H1 (cell line): ENCODE results near the gene GALNTL6. TPM values are rescaled to one million over a fixed set of nuclear protein-coding genes. Genes with fewer than 3 reads are reported as not detected.

Source experiments
- CTCF ChIA-PET: fragments of 300-600 bp; sonication (Branson Sonifier 250); formaldehyde crosslinking; loops from one replicate; lab custom pipeline; 2021; ENCODE audit not compliant: partially characterized antibody; lab: Charles Lee
- POLR2A ChIA-PET: fragments of 300-600 bp; sonication (Branson Sonifier 250); formaldehyde crosslinking; loops from one replicate; lab custom pipeline; 2021; ENCODE audit warnings: inconsistent platforms; ENCODE audit not compliant: partially characterized antibody; lab: Charles Lee
- DNase-seq, 2 experiments: peaks; one replicate each; pipeline versions ENCODE4 v3.0.0 to v3.0.0-alpha.2; 2010 to 2022; ENCODE audit warnings: low spot score in 2 of 2, low read depth in 1 of 2, mixed read lengths in 1 of 2
- FAIRE-seq: peaks from 2 replicates; lab custom pipeline; 2011; peaks lifted over from hg19 to GRCh38; lab: Jason Lieb, UNC
- H2AFZ ChIP-seq: 2 replicates; pipeline ENCODE4 v1.8.1; 2012; ENCODE audit warnings: low read length, inconsistent platforms
- H2AK5ac ChIP-seq: 2 replicates; pipeline ENCODE4 v1.6.1; 2013; ENCODE audit warnings: low read depth, low read length
- H2BK120ac ChIP-seq: replicated peaks from 2 replicates; pipeline ENCODE3; 2013; ENCODE audit warnings: low read depth, low read length, inconsistent platforms
- H2BK12ac ChIP-seq: 2 replicates; pipeline ENCODE4 v1.6.1; 2013; ENCODE audit warnings: low read depth, low read length
- H2BK15ac ChIP-seq: 2 replicates; pipeline ENCODE4 v1.6.1; 2013; ENCODE audit warnings: low read length
- H2BK20ac ChIP-seq: 2 replicates; pipeline ENCODE4 v1.6.1; 2013; ENCODE audit warnings: low read length
- H2BK5ac ChIP-seq: 2 replicates; pipeline ENCODE4 v1.6.1; 2013; ENCODE audit warnings: low read depth, low read length
- H3K14ac ChIP-seq: 2 replicates; pipeline ENCODE4 v1.6.1; 2013; ENCODE audit warnings: inconsistent platforms; ENCODE audit not compliant: insufficient read length
- H3K18ac ChIP-seq: 2 replicates; pipeline ENCODE4 v1.6.1; 2013; ENCODE audit warnings: low read length; ENCODE audit errors: extremely low read depth
- H3K23ac ChIP-seq: 2 replicates; pipeline ENCODE4 v1.6.1; 2013; ENCODE audit warnings: inconsistent platforms; ENCODE audit not compliant: insufficient read length
- H3K23me2 ChIP-seq: 2 replicates; pipeline ENCODE4 v1.6.1; 2013; ENCODE audit warnings: low read depth, low read length
- H3K27ac ChIP-seq: 2 replicates; pipeline ENCODE4 v1.6.1; 2011; ENCODE audit warnings: low read depth, low read length, inconsistent platforms
- H3K27me3 ChIP-seq, 4 experiments: replicated peaks in 1 of 4; 1 replicate in 1 of 4; 2 replicates in 3 of 4; pipeline versions ENCODE4 v1.6.1 to v1.8.1; 2011 to 2013; ENCODE audit warnings: low read length in 3 of 4, mild to moderate bottlenecking in 3 of 4, inconsistent platforms in 2 of 4, mixed read lengths in 2 of 4, moderate library complexity in 1 of 4; ENCODE audit not compliant: control insufficient read depth in 3 of 4, insufficient read depth in 3 of 4; ENCODE audit errors: extremely low read depth in 1 of 4
- H3K36me3 ChIP-seq, 4 experiments: 2 replicates each; pipeline versions ENCODE4 v1.6.1 to v1.8.1; 2011 to 2013; ENCODE audit warnings: mild to moderate bottlenecking in 4 of 4, low read length in 3 of 4, moderate library complexity in 2 of 4, control low read depth in 1 of 4, inconsistent platforms in 1 of 4; ENCODE audit not compliant: insufficient read depth in 4 of 4, control insufficient read depth in 2 of 4
- H3K4ac ChIP-seq: replicated peaks from 2 replicates; pipeline ENCODE3; 2013; ENCODE audit warnings: low read length, low read depth, mixed read lengths, inconsistent platforms; ENCODE audit not compliant: insufficient read length
- H3K4me1 ChIP-seq, 4 experiments: replicated peaks in 1 of 4; 1 replicate in 1 of 4; 2 replicates in 3 of 4; pipeline versions ENCODE4 v1.6.1 to v1.8.1; 2011 to 2013; ENCODE audit warnings: low read length in 3 of 4, inconsistent platforms in 2 of 4, mixed read lengths in 1 of 4; ENCODE audit not compliant: insufficient read depth in 4 of 4, control insufficient read depth in 3 of 4
- H3K4me2 ChIP-seq, 2 experiments: 2 replicates each; pipeline versions ENCODE4 v1.6.1 to v1.8.1; 2011 to 2013; ENCODE audit warnings: low read depth in 2 of 2, low read length in 2 of 2, control low read depth in 1 of 2, inconsistent platforms in 1 of 2, mild to moderate bottlenecking in 1 of 2; ENCODE audit not compliant: insufficient read depth in 1 of 2
- H3K4me3 ChIP-seq, 4 experiments: fragments of 200-600, 300-600 bp in 1 of 4; sonication (generic), shearing (Covaris generic), sonication (Bioruptor Twin) in 1 of 4; 2 replicates each; pipeline versions ENCODE4 v1.5.1 to v1.8.1; 2011 to 2016; ENCODE audit warnings: low read length in 4 of 4, low read depth in 3 of 4, control low read depth in 2 of 4, inconsistent platforms in 2 of 4, mild to moderate bottlenecking in 2 of 4, mixed read lengths in 1 of 4, moderate library complexity in 1 of 4; ENCODE audit not compliant: insufficient read depth in 2 of 4; ENCODE audit errors: extremely low read depth in 1 of 4
- H3K56ac ChIP-seq: replicated peaks from 2 replicates; pipeline ENCODE3; 2013; ENCODE audit warnings: low read depth, mild to moderate bottlenecking, mixed read lengths, low read length, inconsistent platforms; ENCODE audit not compliant: insufficient read length
- H3K79me1 ChIP-seq: 2 replicates; pipeline ENCODE4 v1.6.1; 2013; ENCODE audit warnings: low read depth, low read length, control low read depth
- H3K79me2 ChIP-seq, 2 experiments: 2 replicates each; pipeline versions ENCODE4 v1.6.1 to v1.8.1; 2012 to 2013; ENCODE audit warnings: low read length in 2 of 2, mild to moderate bottlenecking in 2 of 2, inconsistent platforms in 1 of 2; ENCODE audit not compliant: insufficient read depth in 2 of 2, control insufficient read depth in 1 of 2
- H3K9ac ChIP-seq, 4 experiments: replicated peaks in 1 of 4; 1 replicate in 1 of 4; 2 replicates in 3 of 4; pipeline versions ENCODE4 v1.6.1 to v1.8.1; 2011 to 2013; ENCODE audit warnings: low read depth in 3 of 4, low read length in 3 of 4, control low read depth in 2 of 4, mild to moderate bottlenecking in 2 of 4, moderate library complexity in 2 of 4, inconsistent platforms in 1 of 4; ENCODE audit errors: extremely low read depth in 1 of 4
- H3K9me3 ChIP-seq, 2 experiments: 2 replicates each; pipeline versions ENCODE4 v1.6.1 to v1.8.1; 2012 to 2013; ENCODE audit warnings: mild to moderate bottlenecking in 2 of 2, moderate library complexity in 2 of 2, control low read depth in 1 of 2, inconsistent platforms in 1 of 2, low read depth in 1 of 2, low read length in 1 of 2, mixed read lengths in 1 of 2; ENCODE audit not compliant: insufficient read depth in 2 of 2
- H4K20me1 ChIP-seq, 2 experiments: replicated peaks in 1 of 2; 2 replicates each; pipeline versions ENCODE3 to v1.8.1; 2011 to 2013; ENCODE audit warnings: inconsistent platforms in 2 of 2, low read length in 2 of 2, mild to moderate bottlenecking in 1 of 2; ENCODE audit not compliant: insufficient read depth in 2 of 2, control insufficient read depth in 1 of 2
- H4K5ac ChIP-seq: 2 replicates; pipeline ENCODE4 v1.6.1; 2013; ENCODE audit warnings: low read length, low read depth, mixed read lengths, inconsistent platforms; ENCODE audit not compliant: insufficient read length
- H4K8ac ChIP-seq: 2 replicates; pipeline ENCODE4 v1.8.0; 2013; ENCODE audit warnings: mild to moderate bottlenecking, moderate library complexity, low read length, inconsistent platforms; ENCODE audit not compliant: insufficient read depth; ENCODE audit errors: extremely low read depth
- H4K91ac ChIP-seq: replicated peaks from 2 replicates; pipeline ENCODE3; 2013; ENCODE audit warnings: low read length, mixed read lengths, inconsistent platforms; ENCODE audit not compliant: insufficient read length
- ATF3 ChIP-seq: IDR thresholded peaks from 2 replicates; pipeline ENCODE4 v1.6.1; 2011; ENCODE audit warnings: low read depth, mild to moderate bottlenecking, low read length; ENCODE audit not compliant: insufficient read depth
- POU5F1 ChIP-seq: IDR thresholded peaks from 2 replicates; pipeline ENCODE4 v1.6.1; 2011; ENCODE audit warnings: low read depth, mild to moderate bottlenecking, low read length, moderate library complexity
- RBBP5 ChIP-seq: IDR thresholded peaks from 2 replicates; pipeline ENCODE4 v1.7.1; 2012; ENCODE audit warnings: low read depth, mild to moderate bottlenecking, inconsistent platforms, low read length, moderate library complexity, borderline replicate concordance
- SRF ChIP-seq: IDR thresholded peaks from 2 replicates; pipeline ENCODE4 v1.6.1; 2011; ENCODE audit warnings: mild to moderate bottlenecking, low read depth, low read length, moderate library complexity
- TBP ChIP-seq: IDR thresholded peaks from 2 replicates; pipeline ENCODE4 v1.6.1; 2011; ENCODE audit warnings: low read depth, low read length, improper control_type of control experiment
- TCF12 ChIP-seq: IDR thresholded peaks from 2 replicates; pipeline ENCODE4 v1.6.1; 2011; ENCODE audit warnings: low read depth, mild to moderate bottlenecking, low read length
- WGBS, 2 experiments: shearing (Covaris generic) in 1 of 2; methylation state at CpG; one replicate each; pipeline versions ENCODE4 v1.1.6 to v1.1.7; 2013 to 2015; ENCODE audit warnings: low lambda C conversion rate in 2 of 2, mixed read lengths in 2 of 2, inconsistent platforms in 1 of 2, low coverage in 1 of 2, missing lambda C conversion rate in 1 of 2; ENCODE audit not compliant: insufficient replicate concordance in 2 of 2, insufficient coverage in 1 of 2, insufficient read length in 1 of 2; ENCODE audit errors: extremely low coverage in 1 of 2, missing lambda C conversion rate in 1 of 2; 5-methylcytosine and 5-hydroxymethylcytosine counted together
- polyA plus RNA-seq, 7 experiments: library from polyadenylated mRNA; depleted of rRNA in 3 of 7; stranded (reverse) in 5 of 7; unstranded in 2 of 7; fragments of >200 nt in 5 of 7; fragments of 200-250 nt in 2 of 7; gene quantifications; 1 replicate in 5 of 7; 2 replicates in 1 of 7; 4 replicates in 1 of 7; pipeline versions ENCODE4 v1.2.1 to v1.2.3, GENCODE V29; 2011 to 2013; ENCODE audit warnings: missing spikeins in 2 of 7, mixed read lengths in 2 of 7
- total RNA-seq: library from RNA; stranded (reverse); fragmentation: NEBNext Ultra II Directional; extraction: Animal tissue kit (Norgen Biotek cat#: 25700); gene quantifications from 2 replicates; pipeline ENCODE4 v1.2.1, GENCODE V29; 2021

The GALNTL6 gene
- total and polyA plus RNA-seq, 2 of the 8 experiments (the other 6 are each of a cell fraction or from before 2014, with no cell fraction given): 0.03 to 0.32 TPM

DNA sequence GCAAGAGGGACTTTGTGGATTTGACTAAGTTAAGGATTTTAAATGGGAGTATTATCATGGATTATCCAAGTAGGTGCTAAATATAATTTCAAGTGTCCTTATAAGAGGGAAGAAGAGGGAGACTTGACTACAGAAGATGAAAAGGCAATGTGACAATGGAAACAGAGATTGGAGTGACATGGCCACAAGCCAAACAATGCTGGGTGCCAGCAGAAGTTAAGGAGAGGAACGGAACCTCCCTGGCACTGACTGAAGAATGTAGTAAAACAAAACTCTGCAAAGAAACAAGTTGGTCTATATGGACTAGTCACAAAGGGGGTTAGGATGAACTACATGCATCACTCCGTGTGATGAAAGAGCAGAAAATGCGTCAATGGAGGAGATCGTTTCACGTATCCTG, 959.6 kb downstream of the GALNTL6 start:
- Histone ChIP-seq H3K79me2 (no peaks in the 10 kb centered on the region), H2BK15ac (no peak overlapping the region), H4K8ac (no peak overlapping the region), H3K23ac (no peak overlapping the region), H3K27me3 (no peaks in the 10 kb centered on the region), H3K4me1 (no peaks in the 10 kb centered on the region), H4K5ac (no peak overlapping the region), H3K36me3 (no peaks in the 10 kb centered on the region), H2BK20ac (no peak overlapping the region), H2AK5ac (no peak overlapping the region), H3K23me2 (no peaks in the 10 kb centered on the region), H3K9me3 (no peaks in the 10 kb centered on the region), H4K91ac (no peak overlapping the region), H2BK5ac (no peak overlapping the region), H3K4me2 (no peak overlapping the region), H2AFZ (no peak overlapping the region), H2BK12ac (no peak overlapping the region), H3K79me1 (no peaks in the 10 kb centered on the region), H3K4me3 (no peak overlapping the region), H3K18ac (no peak overlapping the region), H3K4ac (no peak overlapping the region), H2BK120ac (no peak overlapping the region), H4K20me1 (no peaks in the 10 kb centered on the region), H3K9ac (no peak overlapping the region), H3K27ac (no peak overlapping the region), H3K14ac (no peak overlapping the region), H3K56ac (no peak overlapping the region)
- ChIA-PET CTCF (no interaction called here), POLR2A (no interaction called here)
- DNase-seq (no peak), FAIRE-seq (no peak)
- no peak for TF ChIP-seq ATF3
- TF ChIP-seq TBP: no peak
- TF ChIP-seq TCF12: no peak
- TF ChIP-seq RBBP5: no peak
- TF ChIP-seq POU5F1: no peak
- TF ChIP-seq SRF: no peak
- 90% methylated on average over 5 of the region's 5 CpGs; no CpG with 5 or more reads in 1 of the 2 experiments for WGBS, 2 experiments
